Measurements from ENCODE around the gene ABHD14A.

Gene ABHD14A

DNA sequence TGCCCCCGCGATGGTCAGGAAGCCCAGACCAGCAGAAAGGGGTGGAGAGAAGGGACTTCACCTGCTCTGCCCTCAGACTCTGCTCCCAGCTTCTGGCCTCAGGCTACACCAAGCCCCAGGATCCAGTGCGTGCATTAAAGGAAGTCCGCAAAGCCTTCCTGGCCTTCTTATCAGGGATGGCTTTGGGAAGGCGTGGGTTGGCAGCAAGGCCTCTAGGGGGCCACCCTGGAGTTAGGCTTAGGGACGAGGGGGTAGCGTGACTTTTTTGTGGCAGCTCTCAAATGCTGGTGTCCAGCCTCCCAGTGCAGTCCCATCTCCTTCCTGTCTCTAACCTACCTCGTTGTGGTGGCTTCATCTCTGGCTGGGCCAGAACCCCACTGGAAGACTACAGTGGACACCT is 39.7 kb downstream of the ABHD14A start:
- no peak for TF ChIP-seq GATA3 (IDR thresholded peaks at IDR 0.05; ENCODE audit: low read depth, low read length)

DNA sequence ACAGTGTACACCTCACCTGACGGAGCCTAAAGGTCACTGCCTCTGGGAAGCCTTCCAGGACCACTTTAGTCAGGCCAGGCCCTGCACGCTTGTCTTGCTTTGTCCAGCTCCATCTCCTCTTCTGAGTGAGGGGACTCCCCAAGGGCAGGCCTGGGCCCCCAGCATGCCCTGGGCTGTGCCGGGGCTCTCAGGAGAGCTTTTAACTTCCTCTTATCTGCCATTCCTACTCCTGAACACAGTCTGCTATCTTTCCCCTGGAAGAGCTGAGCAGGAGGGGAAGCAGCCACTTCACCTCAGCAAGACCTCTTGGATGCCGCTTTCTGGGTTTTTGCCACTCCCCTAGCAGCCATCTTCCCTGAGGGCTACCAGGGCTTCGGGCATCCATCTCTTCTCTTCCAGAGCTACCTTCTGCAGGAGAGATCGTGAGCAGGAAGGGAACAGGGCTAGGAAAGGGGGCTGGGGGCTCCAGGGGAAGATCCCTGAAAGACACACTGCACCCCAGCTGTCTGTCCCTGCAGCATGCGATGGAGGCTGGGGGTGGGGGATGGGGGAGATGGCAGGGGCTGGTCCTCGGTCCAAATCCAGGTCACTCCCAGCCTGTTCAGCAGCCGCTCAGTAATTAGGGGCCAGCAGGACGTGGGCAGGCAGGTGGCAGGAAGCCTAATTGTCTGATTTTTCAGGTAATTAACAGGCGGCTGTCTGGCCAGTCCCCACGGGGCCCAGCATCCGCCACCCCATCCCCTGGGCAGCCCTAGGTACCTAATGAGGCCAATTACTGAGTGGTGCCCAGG is 40.8 kb downstream of the ABHD14A start:
- no peak for TF ChIP-seq GATA3 (IDR thresholded peaks at IDR 0.05; ENCODE audit: low read depth, low read length)
- TF ChIP-seq GATA2 (IDR thresholded peaks at IDR 0.05; ENCODE audit: low read depth, low read length), result no peak

DNA sequence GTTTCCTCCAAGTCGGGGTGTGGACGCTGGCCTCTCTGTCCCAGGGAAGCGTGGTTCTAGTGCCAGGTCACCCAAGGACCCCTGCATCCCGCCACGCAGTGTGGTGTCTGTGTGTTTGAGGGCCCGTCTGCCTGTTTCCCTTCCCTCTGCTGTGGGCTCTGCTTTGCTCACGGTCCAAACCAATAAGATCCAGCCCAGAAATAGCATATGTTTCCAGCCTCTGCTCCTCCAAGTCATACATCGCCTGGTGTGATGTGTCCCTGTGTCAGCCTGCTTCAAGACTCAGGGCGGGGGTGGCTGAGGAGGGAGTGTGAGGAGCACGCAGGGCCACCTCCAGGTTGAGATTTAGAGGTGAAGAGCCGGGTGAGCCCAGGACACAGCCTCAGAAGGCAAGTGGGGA is 42.7 kb downstream of the ABHD14A start:
- TF ChIP-seq GATA2 (IDR thresholded peaks at IDR 0.05; ENCODE audit: low read depth, low read length) (no peak), GATA3 (IDR thresholded peaks at IDR 0.05; ENCODE audit: low read depth, low read length) (no peak)

DNA sequence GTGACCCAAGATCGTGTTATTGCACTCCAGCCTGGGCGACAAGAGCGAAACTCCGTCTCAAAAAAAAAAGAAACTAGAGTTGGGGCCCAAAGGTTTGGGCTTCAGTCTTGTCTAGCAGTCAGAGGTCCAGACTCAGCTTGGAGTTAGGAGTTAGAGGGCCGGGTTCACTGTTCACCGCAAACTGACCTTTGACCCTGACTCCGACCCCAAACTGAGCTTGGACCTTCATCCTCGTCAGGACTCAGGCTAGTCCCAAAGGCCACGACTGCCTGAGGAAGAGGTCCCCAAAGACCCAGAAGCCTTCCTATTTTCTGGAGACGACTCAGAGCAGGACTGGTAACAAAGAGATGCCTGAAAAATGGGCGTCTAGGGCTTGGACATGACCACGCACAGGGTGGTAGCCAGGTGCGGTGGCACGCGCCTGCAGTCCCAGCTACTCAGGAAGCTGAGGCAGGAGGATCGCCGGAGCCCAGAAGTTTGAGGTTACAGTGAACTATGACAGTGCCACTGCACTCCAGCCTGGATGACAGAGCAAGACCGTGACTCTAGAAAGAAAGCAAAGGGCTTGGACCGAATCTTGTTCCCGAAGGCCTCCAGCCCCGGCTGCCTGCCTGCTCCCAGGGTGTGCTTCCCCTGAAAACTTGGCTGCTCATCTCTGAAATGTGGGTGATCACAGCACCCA is 43.6 kb downstream of the ABHD14A start:
- no peak for TF ChIP-seq GATA2 (IDR thresholded peaks at IDR 0.05; ENCODE audit: low read depth, low read length)
- TF ChIP-seq GATA3 (IDR thresholded peaks at IDR 0.05; ENCODE audit: low read depth, low read length), result no peak

DNA sequence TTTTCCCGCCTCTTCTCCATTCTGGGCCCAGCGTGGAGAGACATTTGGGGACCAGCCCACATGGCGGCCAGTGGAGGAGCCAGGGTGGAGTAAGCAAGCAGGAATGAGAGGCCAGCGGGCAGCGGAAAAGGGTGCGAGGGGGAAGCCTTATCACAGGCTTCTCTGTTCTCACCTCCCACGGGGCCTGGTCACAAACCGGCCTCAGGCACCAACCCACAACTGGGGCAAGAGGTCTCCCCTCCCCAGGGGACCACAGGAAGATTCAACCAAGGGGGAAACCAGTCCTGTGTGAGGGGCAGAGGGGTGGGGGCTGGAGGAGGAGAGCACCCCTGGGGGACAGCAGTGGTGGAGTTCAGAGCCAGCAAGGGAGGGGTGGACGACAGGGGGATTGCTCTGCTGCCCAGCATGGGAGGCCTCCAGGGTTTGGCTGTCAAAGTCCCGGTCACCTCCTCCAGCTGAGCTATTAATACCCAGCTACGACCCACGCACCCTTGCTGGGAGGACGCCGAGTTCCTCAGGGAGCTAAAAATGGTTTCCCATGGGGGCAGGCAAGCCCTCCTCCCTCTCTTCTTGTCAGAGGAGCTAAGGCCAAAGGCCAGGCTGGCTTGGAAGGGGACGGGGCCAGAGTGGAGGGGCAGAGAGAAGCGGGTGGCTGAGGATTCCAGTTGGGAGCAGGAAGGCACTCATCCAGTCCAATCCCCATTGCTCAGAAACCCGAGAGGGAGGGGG is 44.7 kb downstream of the ABHD14A start:
- TF ChIP-seq GATA2 (IDR thresholded peaks at IDR 0.05; ENCODE audit: low read depth, low read length), result no peak
- TF ChIP-seq GATA3 (IDR thresholded peaks at IDR 0.05; ENCODE audit: low read depth, low read length), result no peak

DNA sequence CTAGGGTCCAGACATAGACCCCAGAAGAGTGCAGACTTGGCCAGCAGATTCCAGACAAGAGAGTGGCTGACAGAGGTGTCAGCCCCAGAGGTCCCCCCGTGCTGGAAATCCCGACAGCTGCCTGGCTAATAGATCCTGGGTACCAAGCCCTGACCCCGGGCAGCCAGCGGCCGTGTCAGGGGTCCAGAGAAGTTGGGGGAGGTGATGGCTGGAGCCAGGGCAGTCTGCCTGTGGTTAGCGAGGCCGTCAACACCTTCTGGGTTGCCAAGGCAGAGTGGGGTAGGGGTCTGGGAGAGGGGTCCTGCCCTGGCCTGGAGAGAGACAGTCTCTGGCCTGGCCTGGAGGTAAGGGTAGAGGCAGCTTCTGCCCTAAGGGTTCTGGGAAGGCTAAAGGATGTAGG is 45.9 kb downstream of the ABHD14A start:
- TF ChIP-seq GATA3 (IDR thresholded peaks at IDR 0.05; ENCODE audit: low read depth, low read length) (no peak), GATA2 (IDR thresholded peaks at IDR 0.05; ENCODE audit: low read depth, low read length) (no peak)

DNA sequence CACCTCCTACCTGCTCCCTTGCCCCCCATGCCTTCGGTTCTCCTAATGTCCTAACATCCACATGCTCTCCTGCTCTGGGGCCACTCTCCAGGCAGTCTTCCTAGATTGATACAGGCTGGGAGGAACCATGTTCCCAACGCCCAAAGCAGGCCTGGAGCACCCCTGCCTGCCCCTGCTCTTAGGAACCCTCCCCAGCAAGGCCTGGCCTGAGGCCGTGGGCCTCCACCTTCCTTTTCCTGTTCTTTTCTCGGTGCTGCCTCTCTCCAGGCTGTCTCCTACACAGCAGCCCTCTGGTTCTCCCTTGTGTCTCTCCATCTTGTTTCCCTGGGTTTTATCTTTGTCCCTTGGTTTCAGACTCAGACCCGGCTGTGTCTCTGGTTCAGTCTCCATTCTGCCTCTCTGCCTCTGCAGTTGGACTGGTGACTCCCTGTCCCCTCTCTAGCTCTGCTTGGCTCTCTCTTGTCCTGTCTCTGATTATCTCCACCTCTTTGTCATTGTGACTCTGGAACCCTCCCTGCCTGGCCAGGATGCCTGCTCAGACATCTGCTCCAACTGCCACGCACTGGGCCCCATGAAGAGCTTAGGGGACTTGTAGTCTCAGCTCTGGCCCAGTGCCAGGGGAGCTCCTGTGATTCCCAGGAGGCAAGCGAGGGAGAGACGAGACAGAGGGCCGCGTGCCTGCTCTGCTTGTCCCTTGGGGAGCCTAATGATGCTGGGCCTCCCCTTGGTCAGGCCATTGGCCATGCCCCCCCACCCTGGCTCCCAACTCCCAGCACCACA is 46.8 kb downstream of the ABHD14A start:
- TF ChIP-seq GATA2 (IDR thresholded peaks at IDR 0.05; ENCODE audit: low read depth, low read length), result no peak
- TF ChIP-seq GATA3 (IDR thresholded peaks at IDR 0.05; ENCODE audit: low read depth, low read length), result no peak

DNA sequence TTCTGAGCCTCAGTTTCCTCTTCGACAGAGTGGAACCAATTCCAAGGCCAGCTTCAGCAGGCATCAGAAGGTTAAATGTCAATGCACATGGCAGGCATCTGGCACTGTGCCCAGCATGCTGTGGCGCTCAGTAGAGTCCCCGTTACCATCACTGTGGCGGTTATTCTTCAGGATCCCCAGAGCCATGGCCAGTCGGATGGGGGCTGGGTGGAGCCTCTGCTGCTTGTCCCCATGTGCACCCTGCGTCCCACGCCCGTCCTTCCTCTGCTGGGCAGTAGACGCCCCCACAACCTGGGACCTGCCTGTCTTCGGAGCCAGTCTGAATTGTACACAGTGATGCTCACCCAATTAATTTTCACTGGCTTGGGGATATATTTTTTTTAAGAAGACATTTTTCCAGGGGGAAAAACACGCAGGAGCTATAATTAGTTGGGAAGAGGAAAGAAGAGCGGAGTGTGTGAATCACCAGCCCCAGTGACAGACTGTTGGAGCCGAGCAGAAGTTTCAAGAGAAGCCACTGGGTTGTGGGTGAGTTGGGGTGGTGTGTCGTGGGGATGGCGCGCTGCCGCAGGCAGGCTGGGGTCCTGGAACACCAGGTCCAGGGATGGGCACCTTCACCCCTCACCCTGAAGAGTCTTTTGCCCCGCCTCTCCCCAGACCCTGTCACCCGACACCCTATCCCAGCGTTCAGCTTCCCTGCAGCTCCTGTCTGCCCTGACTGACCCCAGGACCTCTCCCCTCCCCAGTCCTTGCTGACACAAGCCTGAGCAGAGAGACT is 47.6 kb downstream of the ABHD14A start:
- TF ChIP-seq GATA2 (IDR thresholded peaks at IDR 0.05; ENCODE audit: low read depth, low read length) (no peak), GATA3 (IDR thresholded peaks at IDR 0.05; ENCODE audit: low read depth, low read length) (no peak)

DNA sequence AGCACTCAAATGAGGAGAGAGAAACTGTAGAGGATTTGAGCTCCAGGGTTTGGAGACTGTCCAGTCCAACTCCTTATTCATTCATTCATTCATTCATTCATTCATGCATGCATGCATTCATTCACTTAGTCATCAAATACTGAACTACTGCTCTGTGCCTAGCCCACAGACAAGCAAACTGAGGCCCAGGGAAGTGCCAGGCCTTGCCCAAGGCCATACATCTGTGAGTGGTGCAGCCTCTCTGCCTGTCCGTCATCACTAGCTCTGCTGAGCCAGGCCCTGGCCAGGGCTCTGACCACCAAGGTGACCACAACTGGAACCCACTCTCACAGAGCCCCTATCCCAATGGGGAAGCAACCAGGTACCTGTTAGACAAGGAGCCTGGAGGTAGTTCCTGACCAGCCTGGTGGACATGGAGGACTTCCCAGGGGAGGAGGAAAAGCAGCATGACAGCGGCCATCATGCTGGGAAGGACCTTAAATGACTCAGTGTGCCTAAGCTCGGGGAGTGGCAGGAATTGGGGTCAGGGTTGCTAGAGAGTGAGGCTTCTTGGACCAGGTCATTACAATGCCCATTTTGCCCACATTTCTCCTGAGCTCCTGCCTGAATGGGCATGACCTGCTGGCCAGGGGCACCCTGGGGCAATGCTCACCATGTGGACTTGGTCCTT is 48.4 kb downstream of the ABHD14A start:
- TF ChIP-seq GATA2 (IDR thresholded peaks at IDR 0.05; ENCODE audit: low read depth, low read length) (no peak), GATA3 (IDR thresholded peaks at IDR 0.05; ENCODE audit: low read depth, low read length) (no peak)

DNA sequence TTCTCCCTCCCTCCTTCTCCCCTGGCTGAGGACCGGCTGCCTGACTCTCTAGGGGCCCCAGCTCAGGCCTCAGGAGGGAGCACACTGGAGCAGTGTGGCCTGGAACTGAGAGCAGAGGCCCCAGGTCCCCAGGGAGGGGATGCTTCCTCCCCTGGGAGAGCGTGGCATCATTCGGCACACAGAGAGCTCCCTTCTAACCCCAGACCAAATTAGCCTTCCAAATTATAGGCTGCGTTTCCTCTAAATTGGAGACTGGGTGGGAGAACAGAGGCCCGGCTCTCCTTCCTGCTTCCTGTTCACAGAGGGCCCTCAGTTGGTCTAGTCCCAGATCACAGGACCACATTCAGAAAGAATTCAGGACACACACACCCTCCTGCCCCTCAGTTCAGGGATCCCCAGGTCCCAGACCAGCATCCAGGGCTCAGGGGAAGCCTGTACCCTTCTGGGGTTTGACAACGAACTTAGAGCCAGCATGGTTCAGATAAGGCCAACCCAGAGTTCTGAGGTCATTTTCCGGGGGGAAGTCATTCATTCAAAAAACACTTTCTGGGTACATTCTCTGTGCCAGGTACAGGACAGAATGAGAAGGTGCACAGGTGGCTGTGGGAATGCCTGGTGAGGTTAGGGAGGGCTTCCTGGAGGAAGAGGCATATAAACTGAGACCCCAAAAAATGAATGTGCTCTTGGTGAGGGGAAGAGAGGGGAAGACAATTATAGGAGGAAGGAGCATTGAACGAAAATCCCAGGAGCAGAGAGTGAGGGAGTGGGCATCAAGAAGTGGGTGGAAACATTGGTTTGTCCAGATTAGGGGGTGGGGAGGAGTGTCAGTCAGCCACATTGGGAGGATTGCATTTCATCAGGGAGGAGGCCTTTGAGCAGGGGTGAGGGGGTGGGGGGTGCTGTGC is 49.2 kb downstream of the ABHD14A start:
- TF ChIP-seq GATA3 (IDR thresholded peaks at IDR 0.05; ENCODE audit: low read depth, low read length) (no peak), GATA2 (IDR thresholded peaks at IDR 0.05; ENCODE audit: low read depth, low read length) (no peak)

DNA sequence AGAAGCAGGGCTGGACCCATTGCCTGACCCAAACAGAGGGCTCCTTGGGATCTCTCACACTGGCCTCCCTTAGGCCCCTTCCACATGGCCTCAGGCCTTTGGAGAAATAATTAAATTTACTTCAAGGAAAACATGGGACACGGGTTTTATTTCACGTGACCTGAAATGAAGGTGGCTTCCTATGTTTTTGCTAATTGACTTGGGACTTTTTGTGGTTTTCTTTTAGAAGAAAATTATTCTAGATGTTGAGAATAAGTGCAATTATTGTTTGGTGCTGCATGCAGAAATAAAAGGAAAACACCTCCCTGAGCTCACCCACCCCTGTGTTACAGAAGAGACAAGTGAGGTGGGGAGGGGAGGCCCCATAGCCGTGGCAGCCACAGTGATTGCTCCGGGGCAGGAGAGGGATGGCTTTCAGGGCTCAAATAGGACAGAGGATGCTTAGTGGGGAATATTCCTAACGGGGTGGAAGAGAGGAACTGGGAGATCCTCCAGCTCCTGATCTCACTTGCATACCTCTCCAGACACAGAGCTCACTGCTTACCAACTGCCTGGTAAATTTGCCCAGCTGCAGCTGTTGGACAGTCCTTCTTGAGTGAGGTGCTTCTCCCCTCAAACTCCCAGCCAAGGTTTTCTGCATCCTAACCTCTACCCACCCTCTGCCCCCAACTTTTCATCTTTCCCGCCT is 50.0 kb downstream of the ABHD14A start:
- TF ChIP-seq GATA3 (IDR thresholded peaks at IDR 0.05; ENCODE audit: low read depth, low read length), result no peak
- TF ChIP-seq GATA2 (IDR thresholded peaks at IDR 0.05; ENCODE audit: low read depth, low read length), result no peak
